NCI-H524 treated with DMSO at 0.1 percent for 48 hours (cell line): ENCODE data around the gene LPGAT1.
"Not testable (repeated sequence)": the region's sequence is repeated elsewhere in the genome, so short reads cannot be mapped to it uniquely, and the experiment has no call there.

Experiments used
- DNase-seq: peaks from one replicate; lab custom pipeline; 2025; lab: John Stamatoyannopoulos, UW

The LPGAT1 gene

DNA sequence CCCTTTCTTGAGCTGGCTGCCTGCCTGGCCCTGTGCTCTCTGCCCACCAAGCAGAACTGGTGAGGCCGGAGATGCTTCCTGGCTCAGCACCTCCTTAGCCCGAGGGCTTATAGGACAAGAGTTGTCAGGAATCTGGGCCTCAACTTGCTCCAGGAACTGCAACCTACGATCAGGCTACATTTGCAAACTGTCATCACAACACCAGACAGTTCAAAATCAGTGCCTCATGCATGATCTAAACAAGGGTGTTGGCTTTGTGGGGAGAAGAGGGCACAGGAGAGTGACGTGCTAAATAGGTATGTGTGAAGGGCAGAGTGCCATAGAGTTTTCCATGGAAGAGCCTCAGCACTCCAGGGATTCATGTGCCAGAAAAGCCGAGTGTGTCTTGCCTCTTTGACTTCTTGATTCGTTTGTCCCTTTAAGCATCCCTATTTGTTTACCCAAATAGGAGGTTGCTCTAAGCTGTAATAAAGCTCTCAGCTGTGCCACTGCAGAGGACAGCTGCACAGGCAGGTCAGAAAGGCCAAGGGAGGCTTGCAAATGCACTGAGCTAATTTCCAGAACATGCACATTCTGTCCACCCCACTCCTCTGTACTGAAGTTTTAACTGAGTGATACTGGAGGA lies 125.0 kb downstream of the LPGAT1 start:
- DNase-seq: no peak

DNA sequence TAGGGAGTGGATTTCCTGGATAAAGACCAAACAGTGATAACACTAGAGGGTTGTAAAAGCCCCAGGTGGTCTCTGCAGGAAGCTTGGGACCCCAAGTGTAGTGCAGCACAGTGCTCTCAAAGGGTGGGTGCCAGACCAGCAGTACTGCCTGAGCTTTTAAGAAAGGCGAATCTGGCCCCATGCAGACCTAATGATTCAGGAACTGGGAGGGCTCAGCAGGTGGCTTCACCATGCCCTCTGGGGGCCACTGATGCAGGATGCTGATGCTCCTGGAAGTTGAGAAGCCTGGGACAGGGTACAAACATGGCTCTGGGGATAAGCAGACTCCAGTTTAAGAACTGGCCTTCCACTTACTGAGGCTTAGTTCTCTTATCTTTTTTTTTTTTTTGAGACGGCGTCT lies 126.0 kb downstream of the LPGAT1 start:
- no peak for DNase-seq

DNA sequence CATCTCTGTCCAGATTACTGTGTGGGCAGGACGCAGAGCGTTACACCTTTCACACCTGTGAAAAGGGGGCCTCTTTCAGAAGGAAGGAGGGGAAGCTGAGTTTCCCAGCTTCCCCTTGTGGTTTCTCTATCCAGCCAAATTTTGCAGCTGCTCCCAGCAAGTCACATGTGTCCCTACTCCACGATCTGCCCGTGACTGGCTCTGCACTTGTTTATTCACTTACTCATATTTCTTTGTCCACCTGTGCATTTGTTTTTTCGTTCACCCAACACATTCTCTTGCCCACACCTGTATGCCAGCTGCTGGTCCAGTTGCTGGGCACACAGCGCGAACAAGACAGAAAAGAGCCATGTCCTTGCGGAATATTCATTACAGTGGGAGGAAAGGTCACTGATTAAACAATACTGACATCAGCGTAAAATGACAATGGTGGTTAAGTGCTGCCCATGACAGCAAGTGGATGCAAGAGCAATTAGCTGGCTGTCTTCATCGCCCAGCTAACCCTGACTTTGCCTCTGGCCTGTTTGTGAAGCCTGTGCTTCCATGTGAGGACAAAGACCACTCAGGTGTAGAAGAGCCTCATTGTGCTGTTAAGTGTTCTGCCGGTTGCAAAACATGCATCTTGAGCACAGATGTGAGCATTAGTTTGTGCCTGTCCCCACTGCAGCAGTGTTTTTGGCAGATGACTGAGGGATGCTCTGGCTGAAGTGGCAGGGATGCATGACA lies 126.6 kb downstream of the LPGAT1 start:
- DNase-seq: no peak

DNA sequence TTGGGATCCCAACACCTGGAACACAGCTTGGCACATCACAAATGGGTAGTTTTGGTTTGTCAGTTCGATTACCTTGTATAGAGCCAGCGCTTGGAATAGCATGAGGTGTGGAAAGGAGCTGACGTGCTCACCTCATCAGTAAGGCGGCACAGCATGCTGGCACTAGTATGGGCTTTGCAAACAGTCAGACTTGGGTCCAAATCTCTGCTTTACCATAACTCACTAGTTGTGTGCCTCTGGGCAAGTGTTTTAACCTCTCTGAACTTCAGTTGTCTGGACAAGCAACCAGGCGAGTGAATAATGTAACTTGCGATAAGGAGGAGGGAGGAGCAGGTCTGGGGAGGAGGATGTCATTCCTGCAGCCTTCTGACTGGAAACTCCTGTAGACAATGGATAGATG lies 128.8 kb downstream of the LPGAT1 start:
- DNase-seq: no peak

DNA sequence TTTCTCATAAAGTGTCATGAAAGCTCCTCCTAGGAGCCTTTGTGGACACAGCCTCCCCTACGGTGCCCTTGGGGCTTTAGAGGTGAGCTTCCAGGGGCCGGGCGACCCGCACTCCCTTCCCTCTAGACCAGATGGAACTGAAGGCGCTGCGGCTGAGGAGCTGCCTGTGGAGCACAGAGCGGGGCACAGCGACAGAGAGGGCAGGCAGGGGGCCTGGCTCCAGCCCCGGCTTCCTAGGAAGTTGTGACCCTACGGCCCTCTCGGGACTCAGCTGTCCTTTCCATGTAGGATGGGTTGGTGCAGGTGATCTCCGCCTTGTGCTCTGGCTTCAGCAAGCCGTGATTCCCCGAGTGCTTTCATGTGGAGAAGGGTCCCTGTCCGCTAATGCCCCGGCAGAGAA lies 131.5 kb downstream of the LPGAT1 start:
- DNase-seq: no peak

- peak; percentile 23 for DNase-seq
Observed at GRCh38 chr1:211698161-211699026, 132.2 kb downstream of the LPGAT1 start.

GRCh38 chr1:211697356-211697755 lies 133.2 kb downstream of the LPGAT1 start:
- DNase-seq: peak; percentile 93

- no peak for DNase-seq
Observed at GRCh38 chr1:211695135-211695816, 135.3 kb downstream of the LPGAT1 start.

DNA sequence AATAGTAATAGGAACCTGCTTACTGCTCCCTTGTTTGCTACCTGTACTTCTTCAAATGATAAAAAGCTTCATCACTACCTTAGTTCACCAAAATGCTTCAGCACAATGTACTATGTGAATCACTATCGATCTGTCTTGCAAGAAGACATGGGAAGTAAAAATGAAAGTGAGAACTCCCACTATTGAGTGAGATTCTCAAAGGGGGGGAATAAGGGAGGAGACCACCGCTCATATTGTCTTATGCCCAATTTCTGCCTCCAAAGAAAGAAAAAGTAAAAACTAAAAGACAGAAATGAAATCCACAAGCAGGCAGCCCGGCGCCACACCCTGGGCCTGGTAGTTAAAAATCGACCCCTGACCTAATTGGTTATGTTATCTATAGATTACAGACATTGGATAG lies 136.7 kb downstream of the LPGAT1 start:
- DNase-seq: not testable (repeated sequence)
